ENCODE results near the gene TP53AIP1.

TP53AIP1 gene

GRCh38 chr11:128911701-128912100 is 31.0 kb downstream of the TP53AIP1 start:
- Histone ChIP-seq H3K27me3 (ENCODE audit: insufficient read depth, insufficient read length) (no peaks in the 10 kb centered on the region), H3K9ac (ENCODE audit: insufficient read length, low read depth) (no peak overlapping the region), H3K4me1 (ENCODE audit: insufficient read depth, insufficient read length) (no peaks in the 10 kb centered on the region), H3K36me3 (ENCODE audit: insufficient read depth, insufficient read length, low read length) (no peaks in the 10 kb centered on the region), H3K9me3 (ENCODE audit: insufficient read depth, low read length) (peaks cover 6% of the 10 kb centered on the region; the same call in 1 of the 2 replicates), H3K4me3 (ENCODE audit: insufficient read length, low read depth) (no peak overlapping the region)
- DNase-seq (ENCODE audit: low read depth, low spot score), result no peak
- TF ChIP-seq SUZ12 (IDR thresholded peaks at IDR 0.05; ENCODE audit: extremely low read depth, insufficient read depth, insufficient read length) (no peak), YY1 (IDR thresholded peaks at IDR 0.05; ENCODE audit: insufficient read depth, insufficient read length) (no peak), ZNF274 (IDR thresholded peaks at IDR 0.05; ENCODE audit: low read depth, low read length) (no peak)

DNA sequence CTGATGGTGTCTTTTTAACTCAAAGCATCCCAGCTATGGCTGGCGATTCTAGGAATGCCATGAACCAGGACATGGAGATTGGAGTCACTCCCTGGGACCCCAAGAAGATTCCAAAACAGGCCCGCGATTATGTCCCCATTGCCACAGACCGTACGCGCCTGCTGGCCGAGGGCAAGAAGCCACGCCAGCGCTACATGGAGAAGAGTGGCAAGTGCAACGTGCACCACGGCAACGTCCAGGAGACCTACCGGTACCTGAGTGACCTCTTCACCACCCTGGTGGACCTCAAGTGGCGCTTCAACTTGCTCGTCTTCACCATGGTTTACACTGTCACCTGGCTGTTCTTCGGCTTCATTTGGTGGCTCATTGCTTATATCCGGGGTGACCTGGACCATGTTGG is 31.4 kb downstream of the TP53AIP1 start:
- DNase-seq (ENCODE audit: low read depth, low spot score), result no peak
- Histone ChIP-seq H3K4me1 (ENCODE audit: insufficient read depth, insufficient read length) (peaks cover 2% of the 10 kb centered on the region), H3K27me3 (ENCODE audit: insufficient read depth, insufficient read length) (no peaks in the 10 kb centered on the region), H3K4me3 (ENCODE audit: insufficient read length, low read depth) (no peak overlapping the region), H3K9ac (ENCODE audit: insufficient read length, low read depth) (no peak overlapping the region), H3K36me3 (ENCODE audit: insufficient read depth, insufficient read length, low read length) (no peaks in the 10 kb centered on the region), H3K9me3 (ENCODE audit: insufficient read depth, low read length) (peaks cover 6% of the 10 kb centered on the region; the same call in 1 of the 2 replicates)
- TF ChIP-seq SUZ12 (IDR thresholded peaks at IDR 0.05; ENCODE audit: extremely low read depth, insufficient read depth, insufficient read length), result no peak
- no peak for TF ChIP-seq ZNF274 (IDR thresholded peaks at IDR 0.05; ENCODE audit: low read depth, low read length)
- TF ChIP-seq YY1 (IDR thresholded peaks at IDR 0.05; ENCODE audit: insufficient read depth, insufficient read length), result no peak

DNA sequence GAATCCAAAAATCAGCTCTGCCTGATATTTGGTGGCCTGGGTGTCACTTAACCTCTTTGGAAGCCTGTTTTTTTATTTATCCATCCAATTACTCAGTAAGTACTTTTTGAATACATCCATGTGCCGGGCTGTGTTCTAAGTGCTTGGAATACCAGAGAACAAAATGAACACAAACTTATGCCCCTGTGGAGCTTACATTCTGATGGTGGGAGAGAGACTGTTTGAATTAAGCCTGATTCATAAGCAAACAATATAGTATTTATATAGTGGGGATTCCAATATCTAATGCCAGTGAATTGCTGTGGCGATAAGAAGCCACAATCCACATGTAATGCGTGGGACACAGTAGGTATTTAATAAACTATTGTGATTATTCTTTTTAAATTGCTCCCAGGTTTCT is 32.1 kb downstream of the TP53AIP1 start:
- TF ChIP-seq SUZ12 (IDR thresholded peaks at IDR 0.05; ENCODE audit: extremely low read depth, insufficient read depth, insufficient read length), result no peak
- TF ChIP-seq YY1 (IDR thresholded peaks at IDR 0.05; ENCODE audit: insufficient read depth, insufficient read length), result no peak
- no peak for TF ChIP-seq ZNF274 (IDR thresholded peaks at IDR 0.05; ENCODE audit: low read depth, low read length)
- H3K9ac ChIP-seq (ENCODE audit: insufficient read length, low read depth), result no peak overlapping the region
- no peak for DNase-seq (ENCODE audit: low read depth, low spot score)

GRCh38 chr11:128909438-128910125 is 33.1 kb downstream of the TP53AIP1 start:
- no peak for DNase-seq (ENCODE audit: low read depth, low spot score)
- no peak overlapping the region for H3K9ac ChIP-seq (ENCODE audit: insufficient read length, low read depth)
- TF ChIP-seq SUZ12 (IDR thresholded peaks at IDR 0.05; ENCODE audit: extremely low read depth, insufficient read depth, insufficient read length), result no peak
- no peak for TF ChIP-seq YY1 (IDR thresholded peaks at IDR 0.05; ENCODE audit: insufficient read depth, insufficient read length)
- TF ChIP-seq ZNF274 (IDR thresholded peaks at IDR 0.05; ENCODE audit: low read depth, low read length), result no peak
- no peaks in the 10 kb centered on the region for H3K27me3 ChIP-seq (ENCODE audit: insufficient read depth, insufficient read length)
- H3K4me3 ChIP-seq (ENCODE audit: insufficient read length, low read depth), result no peak overlapping the region
- H3K4me1 ChIP-seq (ENCODE audit: insufficient read depth, insufficient read length), result peaks cover 3% of the 10 kb centered on the region
- H3K36me3 ChIP-seq (ENCODE audit: insufficient read depth, insufficient read length, low read length), result no peaks in the 10 kb centered on the region
- peaks cover 6% of the 10 kb centered on the region; the same call in 1 of the 2 replicates for H3K9me3 ChIP-seq (ENCODE audit: insufficient read depth, low read length)

More for the DNA sequence above, 32.1 kb downstream of the TP53AIP1 start:
- Histone ChIP-seq H3K27me3 (ENCODE audit: insufficient read depth, insufficient read length) (no peaks in the 10 kb centered on the region), H3K4me3 (ENCODE audit: insufficient read length, low read depth) (no peak overlapping the region), H3K9me3 (ENCODE audit: insufficient read depth, low read length) (peaks cover 6% of the 10 kb centered on the region; the same call in 1 of the 2 replicates), H3K4me1 (ENCODE audit: insufficient read depth, insufficient read length) (peaks cover 3% of the 10 kb centered on the region), H3K36me3 (ENCODE audit: insufficient read depth, insufficient read length, low read length) (no peaks in the 10 kb centered on the region)

GRCh38 chr11:128908391-128909246 is 34.1 kb downstream of the TP53AIP1 start:
- no peak overlapping the region for H3K9ac ChIP-seq (ENCODE audit: insufficient read length, low read depth)
- no peaks in the 10 kb centered on the region for H3K27me3 ChIP-seq (ENCODE audit: insufficient read depth, insufficient read length)
- no peak for DNase-seq (ENCODE audit: low read depth, low spot score)
- no peaks in the 10 kb centered on the region for H3K36me3 ChIP-seq (ENCODE audit: insufficient read depth, insufficient read length, low read length)
- H3K4me3 ChIP-seq (ENCODE audit: insufficient read length, low read depth), result no peak overlapping the region
- H3K4me1 ChIP-seq (ENCODE audit: insufficient read depth, insufficient read length), result peaks cover 9% of the 10 kb centered on the region
- TF ChIP-seq YY1 (IDR thresholded peaks at IDR 0.05; ENCODE audit: insufficient read depth, insufficient read length) (no peak), ZNF274 (IDR thresholded peaks at IDR 0.05; ENCODE audit: low read depth, low read length) (no peak), SUZ12 (IDR thresholded peaks at IDR 0.05; ENCODE audit: extremely low read depth, insufficient read depth, insufficient read length) (no peak)
- peaks cover 6% of the 10 kb centered on the region; the same call in 1 of the 2 replicates for H3K9me3 ChIP-seq (ENCODE audit: insufficient read depth, low read length)

GRCh38 chr11:128907585-128907984 is 35.1 kb downstream of the TP53AIP1 start:
- no peaks in the 10 kb centered on the region for H3K27me3 ChIP-seq (ENCODE audit: insufficient read depth, insufficient read length)
- TF ChIP-seq YY1 (IDR thresholded peaks at IDR 0.05; ENCODE audit: insufficient read depth, insufficient read length), result no peak
- no peak for TF ChIP-seq SUZ12 (IDR thresholded peaks at IDR 0.05; ENCODE audit: extremely low read depth, insufficient read depth, insufficient read length)
- no peak for TF ChIP-seq ZNF274 (IDR thresholded peaks at IDR 0.05; ENCODE audit: low read depth, low read length)
- H3K4me3 ChIP-seq (ENCODE audit: insufficient read length, low read depth), result no peak overlapping the region
- peaks cover 9% of the 10 kb centered on the region for H3K4me1 ChIP-seq (ENCODE audit: insufficient read depth, insufficient read length)
- no peak overlapping the region for H3K9ac ChIP-seq (ENCODE audit: insufficient read length, low read depth)
- peaks cover 6% of the 10 kb centered on the region; the same call in 1 of the 2 replicates for H3K9me3 ChIP-seq (ENCODE audit: insufficient read depth, low read length)
- DNase-seq (ENCODE audit: low read depth, low spot score), result no peak
- no peaks in the 10 kb centered on the region for H3K36me3 ChIP-seq (ENCODE audit: insufficient read depth, insufficient read length, low read length)

Measured in NT2/D1 (cell line).